B cell (primary cell): ENCODE results near the gene MORC2. TPM values are rescaled to one million over a fixed set of nuclear protein-coding genes. Genes with fewer than 3 reads are reported as not detected.

Experiments used
- ATAC-seq: fragments of 200-7000 bp; cut with Tn5 transposase; one replicate; pipeline ENCODE4 v1.10.0; 2021; ENCODE audit warnings: low read depth, mild to moderate bottlenecking, moderate number of reproducible peaks, moderate library complexity
- CTCF ChIA-PET: fragments of 350-600 bp; sonication (Branson Sonifier 250); formaldehyde crosslinking; loops from one replicate; lab custom pipeline; 2021; ENCODE audit warnings: antibody characterized with exemption, inconsistent platforms; lab: Charles Lee
- POLR2A ChIA-PET: fragments of 350-600 bp; sonication (Branson Sonifier 250); formaldehyde crosslinking; loops from one replicate; lab custom pipeline; 2021; ENCODE audit warnings: antibody characterized with exemption; lab: Charles Lee
- DNase-seq: peaks from one replicate; pipeline ENCODE4 v3.0.0; 2013
- H2AFZ ChIP-seq: 2 replicates; pipeline ENCODE4 v1.6.1; 2012; ENCODE audit warnings: mild to moderate bottlenecking, low read depth, low read length; ENCODE audit not compliant: insufficient read depth, poor library complexity, severe bottlenecking
- H3K27ac ChIP-seq, 2 donors: 1 replicate in 1 of 2; 2 replicates in 1 of 2; pipeline ENCODE4 v1.5.1; 2012 to 2013; ENCODE audit warnings: low read length in 2 of 2, mild to moderate bottlenecking in 2 of 2, moderate library complexity in 1 of 2
- H3K27me3 ChIP-seq, 4 experiments: fragments of 200-600 bp in 1 of 4; sonication (generic) in 1 of 4; replicated peaks in 1 of 4; 1 replicate in 2 of 4; 2 replicates in 2 of 4; pipeline versions ENCODE4 v1.6.1 to v1.7.0; 2013 to 2016; ENCODE audit warnings: low read length in 3 of 4, mild to moderate bottlenecking in 2 of 4, mixed read lengths in 1 of 4, moderate library complexity in 1 of 4; ENCODE audit not compliant: insufficient read depth in 4 of 4, control insufficient read depth in 3 of 4; ENCODE audit errors: control extremely low read depth in 1 of 4
- H3K36me3 ChIP-seq, 2 experiments: replicated peaks in 1 of 2; 1 replicate in 1 of 2; 2 replicates in 1 of 2; pipeline versions ENCODE4 v1.6.1 to v1.7.1; 2013; ENCODE audit warnings: low read length in 1 of 2; ENCODE audit not compliant: insufficient read depth in 2 of 2, control insufficient read depth in 1 of 2; ENCODE audit errors: control extremely low read depth in 1 of 2, extremely low read depth in 1 of 2
- H3K4me1 ChIP-seq, 2 donors: fragments of 200-600 bp in 1 of 2; sonication (generic) in 1 of 2; 1 replicate in 1 of 2; 2 replicates in 1 of 2; pipeline versions ENCODE4 v1.5.1 to v1.6.1; 2013 to 2017; ENCODE audit warnings: low read length in 2 of 2; ENCODE audit not compliant: control insufficient read depth in 2 of 2, insufficient read depth in 2 of 2
- H3K4me2 ChIP-seq: replicated peaks from 2 replicates; pipeline ENCODE3; 2012; ENCODE audit warnings: mild to moderate bottlenecking, low read depth, low read length; ENCODE audit not compliant: poor library complexity, severe bottlenecking
- H3K4me3 ChIP-seq, 5 experiments: fragments of 200-600 bp in 1 of 5; sonication (generic) in 1 of 5; 1 replicate in 3 of 5; 2 replicates in 2 of 5; pipeline versions ENCODE4 v1.5.1 to v1.7.0; 2011 to 2016; ENCODE audit warnings: low read length in 4 of 5, mild to moderate bottlenecking in 4 of 5, low read depth in 2 of 5, control low read depth in 1 of 5, moderate library complexity in 1 of 5; ENCODE audit not compliant: insufficient read depth in 1 of 5; ENCODE audit errors: control extremely low read depth in 1 of 5, extremely low read depth in 1 of 5
- H3K79me2 ChIP-seq: fragments of 200-600 bp; sonication (generic); one replicate; pipeline ENCODE4 v1.6.0; 2016; ENCODE audit warnings: low read length; ENCODE audit not compliant: control insufficient read depth, insufficient read depth
- H3K9ac ChIP-seq: fragments of 200-600 bp; sonication (generic); 2 replicates; pipeline ENCODE4 v1.6.1; 2017; ENCODE audit warnings: mild to moderate bottlenecking, low read length, moderate library complexity
- H3K9me3 ChIP-seq, 3 donors: one replicate each; pipeline versions ENCODE4 v1.6.1 to v1.7.1; 2013; ENCODE audit warnings: low read length in 2 of 3; ENCODE audit not compliant: control insufficient read depth in 2 of 3, insufficient read depth in 1 of 3; ENCODE audit errors: control extremely low read depth in 1 of 3
- H4K20me1 ChIP-seq: 2 replicates; pipeline ENCODE4 v1.6.0; 2012; ENCODE audit warnings: mild to moderate bottlenecking, low read length; ENCODE audit not compliant: insufficient read depth, control insufficient read depth, poor library complexity, severe bottlenecking
- H3K27ac Mint-ChIP-seq: one replicate; pipeline ENCODE4 v1.8.0; 2021; ENCODE audit warnings: mixed read lengths
- H3K27me3 Mint-ChIP-seq: one replicate; pipeline ENCODE4 v1.8.0; 2021; ENCODE audit warnings: mixed read lengths
- H3K4me1 Mint-ChIP-seq: one replicate; pipeline ENCODE4 v1.8.0; 2021; ENCODE audit warnings: mixed read lengths
- H3K4me3 Mint-ChIP-seq: one replicate; pipeline ENCODE4 v1.8.0; 2021; ENCODE audit warnings: mixed read lengths
- H3K9me3 Mint-ChIP-seq: one replicate; pipeline ENCODE4 v1.8.0; 2022; ENCODE audit warnings: mixed read lengths; ENCODE audit not compliant: insufficient read depth
- EZH2 ChIP-seq: IDR thresholded peaks from 2 replicates; pipeline ENCODE4 v1.6.1; 2012; ENCODE audit warnings: borderline replicate concordance, low read depth, mild to moderate bottlenecking, moderate library complexity, low read length; ENCODE audit not compliant: insufficient read depth, poor library complexity, severe bottlenecking
- WGBS: methylation state at CpG from one replicate; pipeline ENCODE4 v1.1.5; 2013; ENCODE audit warnings: missing lambda C conversion rate; ENCODE audit not compliant: insufficient coverage; 5-methylcytosine and 5-hydroxymethylcytosine counted together
- intact Hi-C: fragments of 100-400 bp; cut with micrococcal nuclease; formaldehyde crosslinking; loops from one replicate; pipeline ENCODE4 v1.10.0; 2022
- polyA plus RNA-seq: library from polyadenylated mRNA; depleted of rRNA; stranded (reverse); fragments of >200 nt; gene quantifications from 2 replicates; pipeline ENCODE4 v1.2.3, GENCODE V29; 2012
- total RNA-seq, 2 donors: library from RNA; stranded (reverse); fragments of 120-200 nt in 1 of 2; gene quantifications; 1 replicate in 1 of 2; 2 replicates in 1 of 2; pipeline versions ENCODE4 v1.2.3 to v1.2.4, GENCODE V29; 2013 to 2022
- TF ChIP-seq, protein P1 (sequence below): fragments of 200-600 bp; IDR thresholded peaks from one replicate; pipeline ENCODE4 v1.8.0; 2022; ENCODE audit warnings: antibody characterized with exemption, mild to moderate bottlenecking

The MORC2 gene
- total and polyA plus RNA-seq, 2 donors (not counting 1 experiment from before 2014, with no cell fraction given) = 10.1 to 25.0 TPM

DNA sequence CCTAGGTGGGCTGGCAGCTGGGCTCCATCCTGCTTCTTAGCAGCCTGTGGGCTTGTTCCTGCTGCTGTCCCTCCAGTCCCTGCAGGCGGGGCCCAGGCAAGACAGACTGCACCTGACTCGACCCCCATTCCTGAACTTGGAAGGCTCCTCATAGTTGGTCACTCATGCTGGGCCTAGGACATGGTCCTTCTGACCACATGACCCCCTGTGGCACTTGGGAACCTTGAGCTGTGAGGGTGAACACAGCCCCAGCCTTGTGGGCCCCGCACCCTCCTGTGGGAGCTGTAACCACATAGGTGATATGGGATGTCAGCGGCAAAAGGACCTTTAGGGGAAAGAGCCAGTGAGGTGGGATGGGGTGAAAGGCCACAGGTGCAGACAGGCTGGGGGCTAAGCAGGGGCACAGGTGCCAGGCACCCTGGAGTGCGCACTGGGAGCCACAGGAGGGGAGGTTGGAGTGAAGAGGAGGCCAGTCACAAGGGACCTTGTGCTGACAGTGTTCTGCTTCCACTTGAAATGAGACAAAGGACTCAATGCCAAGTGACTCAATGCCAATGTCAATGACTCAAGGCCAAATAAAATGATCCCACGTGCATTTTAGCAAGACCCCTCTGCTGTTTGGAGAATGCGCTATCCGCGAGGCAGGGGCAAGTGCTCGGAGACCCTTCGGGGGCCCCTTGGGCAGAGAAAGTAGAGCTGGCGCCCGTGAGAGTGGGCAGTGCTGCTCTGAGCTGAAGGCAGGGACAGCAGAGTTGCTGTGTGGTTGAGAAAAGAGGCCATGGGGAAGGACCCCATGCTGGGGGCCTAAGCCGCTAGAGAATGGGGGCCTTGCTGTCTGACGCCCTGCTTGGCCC is 90.7 kb downstream of the MORC2 start:
- no peak for DNase-seq
- H3K9ac ChIP-seq = no peak overlapping the region
- CTCF ChIA-PET = interaction anchor here (1.3 kb wide), 1 partner anchor 10 kb away, joined by 3 read pairs; no protein-coding TSS in a partner anchor

More for the DNA sequence above, 90.7 kb downstream of the MORC2 start:
- Histone ChIP-seq H2AFZ (no peak overlapping the region), H3K27me3 (no peaks in the 10 kb centered on the region), H3K9me3 (no peaks in the 10 kb centered on the region), H3K4me3 (no peak overlapping the region), H3K79me2 (no peaks in the 10 kb centered on the region), H3K4me2 (no peak overlapping the region), H3K36me3 (no peaks in the 10 kb centered on the region), H3K27ac (no peak overlapping the region), H4K20me1 (no peaks in the 10 kb centered on the region), H3K4me1 (no peaks in the 10 kb centered on the region)
- no peak for ATAC-seq
- H3K9me3 Mint-ChIP-seq = no peaks in the 10 kb centered on the region
- H3K4me3 Mint-ChIP-seq = no peak overlapping the region
- H3K27ac Mint-ChIP-seq = no peak overlapping the region
- TF ChIP-seq, protein P1, sequence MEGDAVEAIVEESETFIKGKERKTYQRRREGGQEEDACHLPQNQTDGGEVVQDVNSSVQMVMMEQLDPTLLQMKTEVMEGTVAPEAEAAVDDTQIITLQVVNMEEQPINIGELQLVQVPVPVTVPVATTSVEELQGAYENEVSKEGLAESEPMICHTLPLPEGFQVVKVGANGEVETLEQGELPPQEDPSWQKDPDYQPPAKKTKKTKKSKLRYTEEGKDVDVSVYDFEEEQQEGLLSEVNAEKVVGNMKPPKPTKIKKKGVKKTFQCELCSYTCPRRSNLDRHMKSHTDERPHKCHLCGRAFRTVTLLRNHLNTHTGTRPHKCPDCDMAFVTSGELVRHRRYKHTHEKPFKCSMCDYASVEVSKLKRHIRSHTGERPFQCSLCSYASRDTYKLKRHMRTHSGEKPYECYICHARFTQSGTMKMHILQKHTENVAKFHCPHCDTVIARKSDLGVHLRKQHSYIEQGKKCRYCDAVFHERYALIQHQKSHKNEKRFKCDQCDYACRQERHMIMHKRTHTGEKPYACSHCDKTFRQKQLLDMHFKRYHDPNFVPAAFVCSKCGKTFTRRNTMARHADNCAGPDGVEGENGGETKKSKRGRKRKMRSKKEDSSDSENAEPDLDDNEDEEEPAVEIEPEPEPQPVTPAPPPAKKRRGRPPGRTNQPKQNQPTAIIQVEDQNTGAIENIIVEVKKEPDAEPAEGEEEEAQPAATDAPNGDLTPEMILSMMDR = no peak
- TF ChIP-seq EZH2 = no peak
- POLR2A ChIA-PET = no interaction called here
- intact Hi-C loops = no loop called here
- H3K27me3 Mint-ChIP-seq = no peaks in the 10 kb centered on the region
- WGBS = 90% methylated on average over 15 of the region's 15 CpGs
- H3K4me1 Mint-ChIP-seq = no peaks in the 10 kb centered on the region
